ENCODE results near the gene CFAP54.

- TF ChIP-seq CTCF (conservative IDR thresholded peaks at IDR 0.05; ENCODE audit: low read depth, low read length) (no peak), EZH2 (IDR thresholded peaks at IDR 0.05; ENCODE audit: borderline replicate concordance, low read depth, low read length, poor library complexity, severe bottlenecking) (peak; percentile 20)
Observed at GRCh38 chr12:96606644-96607043, 117.3 kb downstream of the CFAP54 start.

Data from A673 (cell line).